PC-3 (cell line): ENCODE data around the gene GULP1.
"Not testable (repeated sequence)": the region's sequence is repeated elsewhere in the genome, so short reads cannot be mapped to it uniquely, and the experiment has no call there.

ENCODE experiments used
- EZH2phosphoT487 ChIP-seq: fragments of 300-600 bp; sonication (generic); IDR thresholded peaks from 2 replicates; pipeline ENCODE4 v1.6.1; 2018; ENCODE audit warnings: mild to moderate bottlenecking, antibody characterized with exemption, low read length, borderline replicate concordance
- TF ChIP-seq, protein P1 (sequence below): fragments of 300-600 bp; sonication (generic); conservative IDR thresholded peaks from 2 replicates; pipeline ENCODE4 v1.5.1; 2017; ENCODE audit warnings: antibody characterized with exemption, low read depth, mild to moderate bottlenecking, low read length

- TF ChIP-seq, protein P1, sequence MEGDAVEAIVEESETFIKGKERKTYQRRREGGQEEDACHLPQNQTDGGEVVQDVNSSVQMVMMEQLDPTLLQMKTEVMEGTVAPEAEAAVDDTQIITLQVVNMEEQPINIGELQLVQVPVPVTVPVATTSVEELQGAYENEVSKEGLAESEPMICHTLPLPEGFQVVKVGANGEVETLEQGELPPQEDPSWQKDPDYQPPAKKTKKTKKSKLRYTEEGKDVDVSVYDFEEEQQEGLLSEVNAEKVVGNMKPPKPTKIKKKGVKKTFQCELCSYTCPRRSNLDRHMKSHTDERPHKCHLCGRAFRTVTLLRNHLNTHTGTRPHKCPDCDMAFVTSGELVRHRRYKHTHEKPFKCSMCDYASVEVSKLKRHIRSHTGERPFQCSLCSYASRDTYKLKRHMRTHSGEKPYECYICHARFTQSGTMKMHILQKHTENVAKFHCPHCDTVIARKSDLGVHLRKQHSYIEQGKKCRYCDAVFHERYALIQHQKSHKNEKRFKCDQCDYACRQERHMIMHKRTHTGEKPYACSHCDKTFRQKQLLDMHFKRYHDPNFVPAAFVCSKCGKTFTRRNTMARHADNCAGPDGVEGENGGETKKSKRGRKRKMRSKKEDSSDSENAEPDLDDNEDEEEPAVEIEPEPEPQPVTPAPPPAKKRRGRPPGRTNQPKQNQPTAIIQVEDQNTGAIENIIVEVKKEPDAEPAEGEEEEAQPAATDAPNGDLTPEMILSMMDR: not testable (repeated sequence)
- TF ChIP-seq EZH2phosphoT487: not testable (repeated sequence)
Measured at GRCh38 chr2:188284251-188284650, 7.4 kb upstream of the GULP1 start.
